ENCODE data around the gene DPP6. TPM values are rescaled to one million over a fixed set of nuclear protein-coding genes. Genes with fewer than 3 reads are reported as not detected.

Gene DPP6
- total RNA-seq, 1 donor from 2014 or later: not detected

GRCh38 chr7:154794147-154794780 lies 742.1 kb downstream of the DPP6 start:
- intact Hi-C loops (cut with micrococcal nuclease): no loop called here
- ChIA-PET CTCF (no interaction called here), POLR2A (no interaction called here)
- H3K27ac Mint-ChIP-seq: no peak overlapping the region
- DNase-seq (no peak), ATAC-seq (ENCODE audit: low read depth) (no peak)
- TF ChIP-seq CTCF (IDR thresholded peaks at IDR 0.05): no peak
- no peak overlapping the region for H3K4me3 Mint-ChIP-seq
- no peaks in the 10 kb centered on the region for H3K4me1 Mint-ChIP-seq
- H3K27me3 Mint-ChIP-seq: peaks cover 8% of the 10 kb centered on the region
- no peaks in the 10 kb centered on the region for H3K9me3 Mint-ChIP-seq
- no peaks in the 10 kb centered on the region for H3K36me3 Mint-ChIP-seq (ENCODE audit: low read depth)

DNA sequence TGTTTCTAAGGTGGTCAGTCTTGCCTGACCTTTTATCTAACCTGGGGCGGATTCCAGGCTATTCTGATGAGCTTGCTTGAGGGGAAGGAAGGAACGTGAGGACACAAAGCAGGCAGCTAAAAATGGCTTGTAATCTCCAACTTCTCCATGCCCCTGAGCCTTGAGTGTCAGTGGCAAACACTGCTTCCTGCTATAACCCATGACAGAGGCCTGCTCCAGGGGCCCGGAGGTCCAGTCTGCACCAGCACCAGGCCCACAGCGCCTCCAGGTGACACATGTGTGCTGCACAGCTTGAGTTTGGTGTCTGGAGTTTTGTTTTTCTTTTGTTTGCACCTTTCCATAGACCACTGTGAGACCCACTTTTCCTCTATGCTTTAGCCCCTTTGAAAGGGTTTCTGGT lies 742.8 kb downstream of the DPP6 start:
- POLR2A ChIA-PET: no interaction called here

GRCh38 chr7:154795437-154795836 lies 743.2 kb downstream of the DPP6 start:
- TF ChIP-seq CTCF (IDR thresholded peaks at IDR 0.05): no peak
- POLR2A ChIA-PET: no interaction called here
- no peak overlapping the region for H3K27ac Mint-ChIP-seq

More for the DNA sequence above, 742.8 kb downstream of the DPP6 start:
- no peaks in the 10 kb centered on the region for H3K4me1 Mint-ChIP-seq
- ATAC-seq (ENCODE audit: low read depth): no peak
- no peak overlapping the region for H3K27ac Mint-ChIP-seq
- intact Hi-C loops (cut with micrococcal nuclease): no loop called here
- no peak for DNase-seq
- CTCF ChIA-PET: no interaction called here
- no peak for TF ChIP-seq CTCF (IDR thresholded peaks at IDR 0.05)
- H3K9me3 Mint-ChIP-seq: no peaks in the 10 kb centered on the region
- no peak overlapping the region for H3K4me3 Mint-ChIP-seq
- H3K27me3 Mint-ChIP-seq: peaks cover 7% of the 10 kb centered on the region
- H3K36me3 Mint-ChIP-seq (ENCODE audit: low read depth): no peaks in the 10 kb centered on the region

GRCh38 chr7:154804449-154804848 lies 752.3 kb downstream of the DPP6 start:
- Mint-ChIP-seq H3K36me3 (ENCODE audit: low read depth) (no peaks in the 10 kb centered on the region), H3K9me3 (no peaks in the 10 kb centered on the region), H3K4me3 (no peak overlapping the region), H3K4me1 (no peaks in the 10 kb centered on the region), H3K27me3 (no peaks in the 10 kb centered on the region), H3K27ac (no peak overlapping the region)
- TF ChIP-seq CTCF (IDR thresholded peaks at IDR 0.05): no peak
- DNase-seq (no peak), ATAC-seq (ENCODE audit: low read depth) (no peak)
- intact Hi-C loops (cut with micrococcal nuclease): no loop called here
- ChIA-PET POLR2A (no interaction called here), CTCF (no interaction called here)

More at GRCh38 chr7:154795437-154795836, 743.2 kb downstream of the DPP6 start:
- no peaks in the 10 kb centered on the region for H3K9me3 Mint-ChIP-seq
- H3K27me3 Mint-ChIP-seq: peaks cover 7% of the 10 kb centered on the region
- H3K4me3 Mint-ChIP-seq: no peak overlapping the region
- intact Hi-C loops (cut with micrococcal nuclease): no loop called here
- CTCF ChIA-PET: no interaction called here
- no peaks in the 10 kb centered on the region for H3K4me1 Mint-ChIP-seq
- no peaks in the 10 kb centered on the region for H3K36me3 Mint-ChIP-seq (ENCODE audit: low read depth)
- ATAC-seq (ENCODE audit: low read depth): no peak
- DNase-seq: no peak

DNA sequence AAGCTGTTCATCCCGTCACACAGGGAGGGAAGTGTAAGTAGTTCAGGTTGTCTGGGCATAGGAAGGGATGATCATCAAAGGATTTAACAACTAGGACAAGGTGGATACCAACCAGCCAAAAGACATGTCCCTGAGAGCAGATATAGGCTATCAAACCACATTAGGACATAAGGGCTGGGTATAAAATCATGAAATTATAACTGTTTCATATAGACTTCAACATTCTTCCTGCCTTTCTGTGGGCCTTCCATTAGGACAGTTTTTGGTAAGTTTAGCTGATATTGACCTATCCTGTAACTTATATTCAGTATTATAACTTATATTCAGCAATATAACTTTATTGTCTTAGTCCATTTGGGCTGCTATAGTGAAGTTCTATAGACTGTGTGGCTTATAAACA lies 759.8 kb downstream of the DPP6 start:
- DNase-seq (no peak), ATAC-seq (ENCODE audit: low read depth) (no peak)
- H3K27me3 Mint-ChIP-seq: no peaks in the 10 kb centered on the region
- no peaks in the 10 kb centered on the region for H3K36me3 Mint-ChIP-seq (ENCODE audit: low read depth)
- H3K4me1 Mint-ChIP-seq: no peaks in the 10 kb centered on the region
- H3K9me3 Mint-ChIP-seq: peaks cover 12% of the 10 kb centered on the region
- CTCF ChIA-PET: no interaction called here
- no peak overlapping the region for H3K4me3 Mint-ChIP-seq
- TF ChIP-seq CTCF (IDR thresholded peaks at IDR 0.05): no peak
- POLR2A ChIA-PET: no interaction called here
- intact Hi-C loops (cut with micrococcal nuclease): no loop called here
- H3K27ac Mint-ChIP-seq: no peak overlapping the region

All from activated B cell treated with CpG ODN at 0.5 μM for 24 hours (primary cell).